Stimulated activated effector memory CD8-positive, alpha-beta T cell treated with anti-CD3 and anti-CD28 coated beads, Interleukin-12 subunit alpha, Interleukin-12 subunit beta, amount 100 ng/mL, for 72 hours (primary cell): ENCODE results near the gene F2.
"Not testable (repeated sequence)": the region's sequence is repeated elsewhere in the genome, so short reads cannot be mapped to it uniquely, and the experiment has no call there.

Experiments
- ATAC-seq: fragments of 150-1000 bp; cut with Tn5 transposase; 2 replicates; pipeline ENCODE4 v1.10.0; 2021
- DNase-seq, 2 donors: peaks; one replicate each; pipeline ENCODE4 v3.0.0; 2021 to 2022; ENCODE audit warnings: low spot score in 2 of 2
- H3K27ac Mint-ChIP-seq: one replicate; pipeline ENCODE4 v1.8.0; 2022; ENCODE audit warnings: mild to moderate bottlenecking, mixed read lengths
- H3K36me3 Mint-ChIP-seq: one replicate; pipeline ENCODE4 v1.8.0; 2022; ENCODE audit warnings: mild to moderate bottlenecking, mixed read lengths
- H3K4me1 Mint-ChIP-seq: one replicate; pipeline ENCODE4 v1.8.0; 2022; ENCODE audit warnings: mixed read lengths
- H3K4me3 Mint-ChIP-seq: one replicate; pipeline ENCODE4 v1.8.0; 2022; ENCODE audit warnings: mild to moderate bottlenecking, mixed read lengths
- H3K9me3 Mint-ChIP-seq: one replicate; pipeline ENCODE4 v1.8.0; 2022; ENCODE audit warnings: mixed read lengths

The F2 gene

DNA sequence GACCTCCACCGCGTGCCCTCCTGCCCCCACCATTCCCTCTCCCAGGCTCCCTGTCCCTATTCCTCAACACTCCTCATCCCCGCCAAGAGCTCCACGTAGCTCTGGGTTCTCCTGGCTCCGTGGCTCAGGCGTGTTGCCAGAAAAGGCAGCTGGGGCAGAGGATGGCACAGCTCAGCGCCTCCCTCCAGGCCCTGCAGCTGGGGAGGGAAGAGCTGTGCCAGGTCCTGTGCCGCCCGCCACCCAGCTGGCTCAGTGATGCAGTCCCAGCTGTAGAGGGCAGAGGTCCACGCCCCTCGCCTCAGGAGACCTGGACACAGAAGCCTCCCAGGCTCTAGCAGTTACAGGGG is 22.8 kb upstream of the F2 start:
- peaks cover 36% of the 10 kb centered on the region for H3K4me1 Mint-ChIP-seq
- H3K27ac Mint-ChIP-seq, result peak overlapping the region; percentile 89
- H3K36me3 Mint-ChIP-seq, result peaks cover 75% of the 10 kb centered on the region
- no peak overlapping the region for H3K4me3 Mint-ChIP-seq
- no peak for DNase-seq
- H3K9me3 Mint-ChIP-seq, result no peaks in the 10 kb centered on the region
- ATAC-seq, result no peak

DNA sequence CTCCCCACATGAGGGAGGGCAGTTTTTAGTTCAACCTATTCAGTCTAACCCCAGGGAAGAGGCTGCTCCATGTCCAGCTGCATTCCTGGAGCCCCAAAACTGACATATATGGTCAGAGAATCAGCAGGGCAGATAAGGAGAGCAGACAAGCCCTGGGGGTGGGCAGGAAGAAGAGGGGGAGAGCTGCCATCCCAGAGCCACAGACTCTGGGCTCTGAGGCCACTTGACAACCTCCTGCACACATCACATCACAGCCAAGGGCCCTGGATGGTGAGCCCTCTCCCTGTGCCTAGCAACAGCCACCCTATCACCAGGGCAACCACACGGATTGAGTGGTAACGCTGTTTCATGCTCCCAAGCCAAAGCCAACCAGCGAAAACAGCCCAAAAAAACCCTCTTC is 21.7 kb upstream of the F2 start:
- DNase-seq, result no peak
- Mint-ChIP-seq H3K4me1 (peaks cover 45% of the 10 kb centered on the region), H3K9me3 (no peaks in the 10 kb centered on the region), H3K27ac (peak overlapping the region; percentile 86), H3K36me3 (peaks cover 73% of the 10 kb centered on the region), H3K4me3 (no peak overlapping the region)
- no peak for ATAC-seq

DNA sequence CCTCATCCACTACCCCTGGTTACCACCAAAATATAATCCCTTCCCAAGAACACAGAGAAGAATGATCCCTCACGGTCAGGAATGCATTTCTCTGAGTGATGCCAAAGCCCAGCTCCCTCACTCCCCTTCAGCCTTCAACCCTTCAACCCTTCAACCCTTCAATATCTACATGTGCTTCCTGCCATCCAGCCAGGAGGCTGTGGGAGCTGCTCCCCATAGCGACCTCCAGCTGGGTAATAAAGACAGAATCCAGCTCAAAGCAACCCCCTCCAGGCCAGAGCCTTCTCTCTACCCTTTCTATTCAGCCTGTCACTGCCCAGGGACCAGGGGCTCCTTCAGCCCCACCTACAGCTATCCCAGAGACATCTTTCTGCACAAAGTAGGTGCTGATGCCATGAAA is 21.3 kb upstream of the F2 start:
- peaks cover 73% of the 10 kb centered on the region for H3K36me3 Mint-ChIP-seq
- ATAC-seq, result no peak
- H3K4me3 Mint-ChIP-seq, result peak overlapping the region; percentile 87
- no peaks in the 10 kb centered on the region for H3K9me3 Mint-ChIP-seq
- H3K4me1 Mint-ChIP-seq, result peaks cover 49% of the 10 kb centered on the region
- no peak for DNase-seq
- H3K27ac Mint-ChIP-seq, result peak overlapping the region; percentile 86

DNA sequence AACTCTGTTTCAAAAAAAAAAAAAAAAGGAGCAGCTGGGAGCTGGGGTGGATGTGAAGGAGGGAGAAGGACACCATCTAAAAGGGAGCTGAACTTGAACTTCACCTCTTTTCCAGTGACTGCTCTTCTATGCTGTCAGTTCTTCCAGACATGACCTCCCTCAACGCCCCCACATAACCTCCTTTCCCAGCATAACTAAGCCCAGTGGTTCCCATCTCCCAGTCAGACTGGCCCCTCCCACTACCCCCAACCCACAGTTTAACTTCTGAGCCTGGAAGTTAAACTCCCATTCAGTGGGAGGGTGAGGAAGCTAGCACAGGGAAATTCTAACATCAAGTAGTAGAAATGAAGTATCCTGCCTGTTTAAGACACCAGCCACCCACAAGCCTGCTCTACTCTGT is 20.4 kb upstream of the F2 start:
- H3K9me3 Mint-ChIP-seq, result no peaks in the 10 kb centered on the region
- H3K4me1 Mint-ChIP-seq, result peaks cover 58% of the 10 kb centered on the region
- H3K27ac Mint-ChIP-seq, result peak overlapping the region; percentile 97
- no peak for ATAC-seq
- peaks cover 73% of the 10 kb centered on the region for H3K36me3 Mint-ChIP-seq
- no peak for DNase-seq
- peak overlapping the region; percentile 87 for H3K4me3 Mint-ChIP-seq

DNA sequence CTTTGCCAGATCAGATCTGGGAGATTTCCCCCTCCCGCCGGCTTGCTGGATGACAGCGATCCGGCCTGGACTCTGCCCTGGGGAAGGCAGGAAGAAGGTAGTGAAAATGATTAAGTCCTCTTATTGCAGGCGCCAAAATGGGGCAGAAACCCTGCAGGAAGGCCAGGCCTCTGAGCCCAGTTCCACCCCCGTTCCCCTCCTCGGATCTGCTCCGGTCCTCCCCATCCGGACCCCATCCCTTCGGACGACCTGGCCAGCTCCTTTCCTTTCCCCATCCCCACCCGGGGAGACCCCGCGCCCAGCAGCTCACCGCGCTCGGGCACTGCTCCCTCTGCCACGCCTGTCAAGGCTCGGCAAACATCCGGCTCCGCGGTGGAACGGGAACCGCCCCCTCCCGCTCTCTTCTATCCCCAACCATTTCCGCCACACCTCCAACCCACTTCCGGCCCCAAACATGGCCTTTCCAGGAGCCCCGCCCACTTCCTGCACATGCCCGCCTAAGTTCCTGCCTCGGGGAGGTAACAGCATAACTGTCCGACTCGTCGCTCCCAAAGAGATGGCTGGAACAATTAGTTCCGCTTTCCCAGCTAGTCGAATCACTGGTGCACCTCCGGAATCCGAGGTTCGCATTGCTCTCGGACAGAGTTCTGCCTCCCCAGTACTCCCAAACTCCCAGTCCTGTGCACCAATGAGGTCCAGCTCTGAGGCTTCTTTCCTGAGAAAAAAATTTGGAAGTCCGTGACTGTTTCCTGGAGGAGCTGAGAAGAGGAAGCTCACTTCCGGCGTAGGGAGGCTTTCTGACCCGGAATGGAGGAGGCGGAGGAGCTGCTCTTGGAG is 18.6 kb upstream of the F2 start, which contains the start of the genes ARHGAP1 and ZNF408:
TSS of gene ARHGAP1 (minus strand) at position 379 of the 837 bp plus-strand sequence. CDS start 4,512 bp downstream, outside the sequence.
TSS of gene ZNF408 (plus strand) at position 791 of the 837 bp plus-strand sequence. CDS start at position 808, 17 bp downstream.
- peak within 1 kb of the TSS; percentile 87 for H3K4me3 Mint-ChIP-seq

DNA sequence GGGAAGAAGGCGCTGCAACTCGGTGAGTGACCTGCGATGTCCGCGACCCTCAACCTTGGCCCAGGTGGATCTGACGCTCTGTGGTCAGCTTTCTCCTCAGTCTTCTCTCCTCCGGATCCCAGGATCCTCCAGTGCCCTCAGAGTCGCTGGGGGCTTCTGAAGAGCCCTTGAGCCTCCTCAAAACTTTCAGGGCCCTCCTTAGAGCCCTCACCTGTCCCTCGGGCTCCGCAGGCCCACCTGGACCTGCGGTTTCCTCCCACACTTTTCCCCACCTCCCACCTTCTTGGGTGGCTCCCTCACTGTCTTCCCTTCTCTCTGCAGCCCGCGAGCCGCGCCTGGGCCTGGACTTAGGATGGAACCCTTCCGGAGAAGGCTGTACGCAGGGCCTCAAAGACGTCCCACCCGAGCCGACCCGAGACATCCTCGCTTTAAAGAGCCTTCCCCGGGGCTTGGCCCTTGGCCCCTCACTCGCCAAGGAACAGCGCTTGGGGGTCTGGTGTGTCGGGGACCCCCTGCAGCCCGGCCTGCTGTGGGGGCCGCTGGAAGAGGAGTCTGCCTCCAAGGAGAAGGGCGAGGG is 17.8 kb upstream of the F2 start:
- no peaks in the 10 kb centered on the region for H3K9me3 Mint-ChIP-seq
- H3K27ac Mint-ChIP-seq, result peak overlapping the region; percentile 97
- peaks cover 48% of the 10 kb centered on the region for H3K4me1 Mint-ChIP-seq
- ATAC-seq (no peak), DNase-seq (peak in 1 of 2 donors; percentile 55)
- peaks cover 73% of the 10 kb centered on the region for H3K36me3 Mint-ChIP-seq
- peak overlapping the region; percentile 87 for H3K4me3 Mint-ChIP-seq

More for the DNA sequence above, 18.6 kb upstream of the F2 start, which contains the start of the genes ARHGAP1 and ZNF408:
- H3K4me1 Mint-ChIP-seq, result peaks cover 51% of the 10 kb centered on the region
- H3K36me3 Mint-ChIP-seq, result peaks cover 73% of the 10 kb centered on the region
- no peaks in the 10 kb centered on the region for H3K9me3 Mint-ChIP-seq
- DNase-seq (peak; percentile 94 to 100), ATAC-seq (peak; percentile 96)
- peak within 1 kb of the TSS; percentile 97 for H3K27ac Mint-ChIP-seq

DNA sequence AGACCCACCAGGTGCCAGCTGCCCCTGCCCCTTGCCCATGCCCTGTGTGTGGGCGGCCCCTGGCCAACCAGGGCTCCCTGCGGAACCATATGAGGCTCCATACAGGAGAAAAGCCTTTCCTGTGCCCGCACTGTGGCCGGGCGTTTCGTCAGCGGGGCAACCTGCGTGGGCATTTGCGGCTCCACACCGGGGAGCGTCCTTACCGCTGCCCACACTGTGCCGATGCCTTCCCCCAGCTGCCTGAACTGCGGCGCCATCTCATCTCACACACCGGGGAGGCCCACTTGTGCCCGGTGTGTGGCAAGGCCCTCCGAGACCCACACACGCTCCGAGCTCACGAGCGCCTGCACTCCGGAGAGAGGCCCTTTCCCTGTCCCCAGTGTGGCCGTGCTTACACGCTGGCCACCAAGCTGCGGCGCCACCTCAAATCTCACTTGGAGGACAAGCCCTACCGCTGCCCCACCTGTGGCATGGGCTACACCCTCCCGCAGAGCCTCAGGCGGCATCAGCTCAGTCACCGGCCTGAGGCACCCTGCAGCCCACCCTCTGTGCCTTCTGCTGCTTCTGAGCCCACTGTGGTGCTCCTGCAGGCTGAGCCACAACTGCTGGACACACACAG is 13.8 kb upstream of the F2 start:
- Mint-ChIP-seq H3K4me1 (peaks cover 24% of the 10 kb centered on the region), H3K36me3 (peaks cover 86% of the 10 kb centered on the region), H3K4me3 (no peak overlapping the region), H3K9me3 (no peaks in the 10 kb centered on the region), H3K27ac (no peak overlapping the region)
- DNase-seq, result no peak
- ATAC-seq, result no peak

DNA sequence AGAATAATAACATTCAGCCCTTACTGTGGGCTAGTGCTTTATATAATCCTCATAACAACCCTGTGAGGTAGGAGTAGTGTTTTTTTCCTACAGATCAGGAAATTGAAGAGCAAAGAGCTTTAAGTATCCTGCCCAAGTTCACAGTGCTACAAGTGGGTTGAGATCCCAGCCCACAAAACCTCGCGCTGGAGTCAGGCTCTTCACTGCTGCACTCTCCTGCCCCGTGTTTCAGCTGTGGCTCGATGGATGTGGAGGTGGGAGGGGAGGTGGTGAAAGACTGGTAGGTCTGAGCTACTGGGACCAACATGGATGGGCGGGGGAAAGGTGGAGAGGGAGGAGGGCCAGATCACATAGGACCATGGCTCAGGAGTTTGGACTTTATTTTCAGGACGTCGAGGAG is 12.1 kb upstream of the F2 start:
- Mint-ChIP-seq H3K4me3 (no peak overlapping the region), H3K9me3 (no peaks in the 10 kb centered on the region), H3K4me1 (peaks cover 17% of the 10 kb centered on the region), H3K27ac (peak overlapping the region; percentile 18), H3K36me3 (peaks cover 69% of the 10 kb centered on the region)
- ATAC-seq (no peak), DNase-seq (no peak)

DNA sequence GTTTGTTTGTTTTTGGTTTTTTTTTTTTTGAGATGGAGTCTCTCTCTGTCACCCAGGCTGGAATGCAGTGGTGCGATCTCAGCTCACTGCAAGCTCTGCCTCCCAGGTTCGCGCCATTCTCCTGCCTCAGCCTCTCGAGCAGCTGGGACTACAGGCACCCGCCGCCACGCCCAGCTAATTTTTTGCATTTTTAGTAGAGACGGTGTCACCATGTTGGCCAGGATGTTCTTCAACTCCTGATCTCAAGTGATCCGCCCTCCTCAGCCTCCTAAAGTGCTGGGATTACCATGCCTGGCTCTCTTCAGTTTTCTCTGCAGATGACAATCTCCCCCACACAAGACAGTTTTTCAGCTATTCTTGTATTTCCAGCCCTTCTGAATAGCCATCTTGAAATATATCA is 9.7 kb upstream of the F2 start:
- H3K4me3 Mint-ChIP-seq, ATAC-seq, H3K4me1 Mint-ChIP-seq, H3K9me3 Mint-ChIP-seq, DNase-seq, H3K27ac Mint-ChIP-seq: not testable (repeated sequence)
- peaks cover 46% of the 10 kb centered on the region for H3K36me3 Mint-ChIP-seq

DNA sequence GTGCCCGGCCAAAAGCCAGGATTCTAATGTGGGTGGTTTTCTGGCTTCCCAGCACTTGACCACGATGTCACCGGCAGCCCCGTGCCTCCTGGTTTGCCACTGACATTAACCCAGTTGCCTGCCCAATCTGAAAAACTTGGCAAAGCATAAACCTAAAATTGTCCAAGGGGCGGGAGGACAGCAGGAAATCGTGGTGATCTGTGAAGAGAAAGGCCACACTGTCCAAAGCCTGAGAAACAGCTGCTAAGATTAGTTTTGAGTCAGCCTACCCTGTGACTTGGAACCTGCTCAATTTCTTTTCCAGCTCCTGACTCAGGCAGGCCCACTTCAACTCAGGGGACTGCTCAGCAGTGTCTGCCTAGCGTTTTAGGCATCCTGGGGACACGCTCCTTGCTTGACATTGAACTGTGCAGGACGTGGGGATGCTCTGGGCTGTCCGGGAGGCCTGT is 8.2 kb upstream of the F2 start:
- ATAC-seq (peak; percentile 26), DNase-seq (no peak)
- H3K4me3 Mint-ChIP-seq, result no peak overlapping the region
- no peaks in the 10 kb centered on the region for H3K9me3 Mint-ChIP-seq
- no peaks in the 10 kb centered on the region for H3K4me1 Mint-ChIP-seq
- H3K36me3 Mint-ChIP-seq, result peaks cover 32% of the 10 kb centered on the region
- peak overlapping the region; percentile 45 for H3K27ac Mint-ChIP-seq

DNA sequence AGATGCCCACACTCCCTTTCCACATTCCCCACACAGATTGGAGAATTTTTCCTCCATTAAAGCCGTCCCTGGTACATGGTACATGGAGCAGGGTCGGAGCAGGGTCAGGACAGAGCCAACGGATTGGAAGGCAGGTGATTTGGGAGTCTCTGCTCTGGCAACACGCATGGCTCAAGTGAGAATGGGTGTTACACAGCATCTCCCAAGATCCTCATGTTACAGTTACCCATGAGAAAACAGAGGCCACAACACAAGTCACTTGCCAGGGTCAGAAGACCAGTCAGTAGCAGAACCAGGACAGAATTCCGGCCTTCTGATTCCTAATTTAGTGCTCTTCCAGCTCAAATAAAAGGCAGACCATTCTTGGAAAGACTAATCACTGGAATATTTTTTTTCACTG is 7.7 kb upstream of the F2 start:
- DNase-seq (no peak), ATAC-seq (no peak)
- H3K4me1 Mint-ChIP-seq, result no peaks in the 10 kb centered on the region
- H3K9me3 Mint-ChIP-seq, result no peaks in the 10 kb centered on the region
- H3K27ac Mint-ChIP-seq, result peak overlapping the region; percentile 45
- H3K36me3 Mint-ChIP-seq, result peaks cover 27% of the 10 kb centered on the region
- no peak overlapping the region for H3K4me3 Mint-ChIP-seq

DNA sequence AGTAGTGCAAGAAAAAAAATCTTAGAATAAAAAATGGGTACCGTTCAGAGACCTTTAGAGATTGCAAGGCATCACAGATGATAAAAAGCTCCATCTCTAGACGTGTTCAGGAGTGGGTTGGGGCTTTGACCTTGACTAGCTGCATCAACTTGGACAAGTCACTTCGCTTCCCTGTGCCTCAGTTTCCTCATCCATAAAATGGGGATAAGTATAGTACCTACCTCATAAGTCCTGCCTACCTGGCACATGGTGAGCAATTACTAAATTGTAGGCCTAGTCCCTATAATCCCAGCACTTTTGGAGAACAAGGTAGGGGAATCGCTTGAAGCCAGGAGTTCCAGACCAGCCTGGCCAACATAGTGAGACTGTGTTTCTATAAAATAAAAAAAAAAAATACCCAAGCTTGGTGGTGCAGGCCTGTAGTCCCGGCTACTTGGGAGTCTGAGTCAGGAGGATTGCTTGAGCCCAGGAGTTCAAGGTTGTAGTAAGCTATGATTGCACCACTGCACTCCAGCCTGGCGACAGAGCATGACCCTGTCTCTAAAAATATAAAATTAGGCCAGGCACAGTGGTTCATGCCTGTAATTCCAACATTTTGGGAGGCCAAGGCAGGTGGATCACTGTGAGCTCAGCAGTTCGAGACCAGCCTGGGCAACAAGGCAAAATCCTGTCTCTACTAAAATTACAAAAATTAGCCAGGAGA is 6.0 kb upstream of the F2 start:
- Mint-ChIP-seq H3K9me3 (no peaks in the 10 kb centered on the region), H3K36me3 (peaks cover 15% of the 10 kb centered on the region), H3K4me3 (no peak overlapping the region), H3K4me1 (no peaks in the 10 kb centered on the region), H3K27ac (no peak overlapping the region)
- ATAC-seq, result no peak
- DNase-seq, result no peak

DNA sequence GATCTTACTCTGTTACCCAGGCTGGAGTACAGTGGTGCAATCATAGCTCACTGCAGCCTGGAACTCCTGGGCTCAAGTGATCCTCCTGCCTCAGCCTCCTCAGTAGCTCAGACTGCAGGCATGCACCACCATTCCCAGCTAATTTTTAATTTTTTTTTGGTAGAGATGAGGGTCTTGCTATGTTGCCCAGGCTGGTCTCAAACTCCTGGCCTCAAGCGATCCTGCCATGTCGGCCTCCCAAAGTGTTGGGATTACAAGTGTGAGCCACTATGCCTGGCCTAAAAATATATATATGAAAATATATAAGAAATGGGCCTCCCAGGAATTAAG is 1.2 kb upstream of the F2 start:
- not testable (repeated sequence) for H3K4me3 Mint-ChIP-seq, H3K36me3 Mint-ChIP-seq, DNase-seq, H3K4me1 Mint-ChIP-seq, ATAC-seq, H3K9me3 Mint-ChIP-seq
- peak overlapping the region; percentile 48 for H3K27ac Mint-ChIP-seq

DNA sequence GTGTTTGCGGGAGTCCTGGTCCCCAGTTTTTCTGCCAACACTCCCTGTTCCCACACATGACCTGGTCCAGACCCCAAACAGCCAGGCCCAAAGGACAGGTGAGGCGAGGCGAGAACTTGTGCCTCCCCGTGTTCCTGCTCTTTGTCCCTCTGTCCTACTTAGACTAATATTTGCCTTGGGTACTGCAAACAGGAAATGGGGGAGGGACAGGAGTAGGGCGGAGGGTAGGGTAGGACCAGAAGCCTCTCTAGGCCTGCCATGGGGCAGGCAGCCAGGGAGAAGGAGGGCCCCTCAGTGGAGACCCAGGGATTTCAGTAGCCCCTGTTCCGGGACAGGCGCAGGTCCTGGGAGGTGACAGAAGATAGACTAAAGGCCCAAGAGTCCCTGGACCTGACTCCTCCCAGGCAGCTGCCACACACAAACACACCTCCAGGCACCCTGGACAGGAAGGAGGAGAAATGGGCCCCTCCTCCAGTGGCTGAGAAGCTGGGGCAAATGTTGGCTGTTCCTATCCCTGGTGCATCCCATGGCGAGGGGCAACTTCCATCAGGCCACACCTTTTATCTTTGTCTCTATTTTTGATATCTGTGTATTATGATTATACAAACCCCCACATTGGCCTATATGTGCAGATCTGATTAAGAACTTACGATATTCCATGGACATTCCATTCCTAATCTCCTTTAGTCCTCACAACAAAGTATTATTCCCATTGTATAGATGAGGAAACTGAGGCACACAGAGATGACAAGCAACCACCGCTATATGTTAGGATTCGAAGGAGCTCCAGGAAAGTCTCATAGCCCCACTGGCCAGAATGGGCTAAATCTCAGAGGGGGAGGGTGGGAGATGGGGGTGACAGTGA is 626 bp upstream of the F2 start:
- Mint-ChIP-seq H3K4me1 (no peaks in the 10 kb centered on the region), H3K4me3 (no peak overlapping the region), H3K36me3 (no peaks in the 10 kb centered on the region), H3K9me3 (no peaks in the 10 kb centered on the region), H3K27ac (peak overlapping the region; percentile 48)
- ATAC-seq (peak; percentile 19), DNase-seq (no peak)
